Diencephalon (tissue), 1 donor: Measurements from ENCODE around the gene FCRL5. TPM values are rescaled to one million over a fixed set of nuclear protein-coding genes. Genes with fewer than 3 reads are reported as not detected.

Experiments used
- total RNA-seq: library from RNA; depleted of rRNA; stranded (reverse); fragments of >200 nt; gene quantifications from one replicate; pipeline ENCODE4 v1.2.3, GENCODE V29; 2014

FCRL5 gene
- not detected for total RNA-seq

GRCh38 chr1:157551694-157552693, at the start of gene FCRL5:
FCRL5 (minus strand) TSS chr1:157552515; CDS start chr1:157552362, 153 bp downstream.

GRCh38 chr1:157597959-157598667, 45.8 kb upstream of the FCRL5 start, which contains the start of gene FCRL4:
FCRL4 (minus strand) TSS chr1:157598085; CDS start chr1:157597944, 141 bp downstream.

Other genes with a start within 250 kb of the FCRL5 start
- not detected for gene FCRL4, start 45.6 kb upstream of the FCRL5 start, total RNA-seq
- gene FCRL3, start 148.3 kb upstream of the FCRL5 start, total RNA-seq = not detected
- not detected for gene FCRL2, start 224.6 kb upstream of the FCRL5 start, total RNA-seq